Stimulated activated CD8-positive, alpha-beta memory T cell treated with anti-CD3 and anti-CD28 coated beads, Interleukin-4, amount 100 ng/mL, for 24 hours (primary cell): ENCODE measurements around the gene CALHM2.
"Not testable (repeated sequence)": the region's sequence is repeated elsewhere in the genome, so short reads cannot be mapped to it uniquely, and the experiment has no call there.

Source experiments
- DNase-seq: peaks from one replicate; pipeline ENCODE4 v3.0.0-alpha.2; 2020; ENCODE audit warnings: low read depth

CALHM2 gene, protein sequence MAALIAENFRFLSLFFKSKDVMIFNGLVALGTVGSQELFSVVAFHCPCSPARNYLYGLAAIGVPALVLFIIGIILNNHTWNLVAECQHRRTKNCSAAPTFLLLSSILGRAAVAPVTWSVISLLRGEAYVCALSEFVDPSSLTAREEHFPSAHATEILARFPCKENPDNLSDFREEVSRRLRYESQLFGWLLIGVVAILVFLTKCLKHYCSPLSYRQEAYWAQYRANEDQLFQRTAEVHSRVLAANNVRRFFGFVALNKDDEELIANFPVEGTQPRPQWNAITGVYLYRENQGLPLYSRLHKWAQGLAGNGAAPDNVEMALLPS

DNA sequence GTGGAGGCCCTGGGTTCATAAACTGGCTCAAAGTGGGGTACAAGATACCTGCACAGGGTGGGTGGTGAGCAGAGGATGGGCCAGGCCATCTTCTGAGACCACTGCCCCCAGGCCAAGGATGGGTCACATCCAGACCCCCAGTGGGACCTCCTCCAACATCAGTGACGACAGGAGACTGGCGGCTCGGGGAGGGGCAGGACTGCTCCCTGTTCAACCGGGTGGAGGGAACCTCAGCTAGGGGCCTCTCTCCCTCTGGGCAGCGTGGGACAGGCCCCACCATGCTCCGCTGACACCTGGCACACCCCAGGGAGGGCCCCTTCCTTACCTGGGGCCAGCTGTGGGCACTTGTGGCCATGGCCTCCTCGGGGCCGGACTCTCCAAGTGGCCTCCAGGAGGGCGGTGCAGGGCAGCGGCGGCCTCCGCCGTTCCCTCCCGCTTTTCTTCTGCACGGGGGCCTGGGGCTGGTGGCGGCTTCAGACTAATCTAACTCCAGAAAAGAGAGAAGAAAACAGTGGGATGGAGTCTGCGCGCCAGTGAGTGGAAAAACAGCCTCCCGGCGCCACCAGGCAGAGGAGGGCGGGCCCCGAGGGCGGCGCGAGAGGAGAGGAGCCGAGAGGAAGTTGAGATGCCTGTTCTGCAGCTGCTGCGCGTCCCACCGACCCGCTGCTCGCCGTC lies at the start of gene CALHM2:
Gene CALHM2, minus strand, starts transcription at position 540 of the 675 bp plus-strand sequence. CDS start 2,429 bp downstream, outside the sequence.
- DNase-seq, result peak; percentile 54

DNA sequence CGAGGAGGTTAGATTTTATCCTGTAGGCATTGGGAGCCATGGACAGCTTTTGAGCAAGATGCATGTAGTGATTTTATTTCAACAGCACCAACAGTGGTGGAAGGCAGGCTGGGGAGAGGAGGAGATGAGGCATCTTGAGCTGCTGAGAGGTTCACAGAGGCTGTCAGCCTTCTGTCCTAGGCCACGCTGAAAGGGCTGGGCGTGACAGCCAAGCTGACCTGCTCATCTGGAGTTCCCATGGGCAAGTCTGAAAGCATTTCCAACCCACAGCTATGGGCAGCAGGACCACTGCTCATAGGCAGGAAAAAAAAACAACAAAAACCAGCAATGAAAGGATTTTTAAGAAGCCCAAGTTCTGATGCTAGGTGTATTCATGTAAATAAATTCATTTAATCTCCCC lies 49.0 kb upstream of the CALHM2 start:
- DNase-seq, result no peak

DNA sequence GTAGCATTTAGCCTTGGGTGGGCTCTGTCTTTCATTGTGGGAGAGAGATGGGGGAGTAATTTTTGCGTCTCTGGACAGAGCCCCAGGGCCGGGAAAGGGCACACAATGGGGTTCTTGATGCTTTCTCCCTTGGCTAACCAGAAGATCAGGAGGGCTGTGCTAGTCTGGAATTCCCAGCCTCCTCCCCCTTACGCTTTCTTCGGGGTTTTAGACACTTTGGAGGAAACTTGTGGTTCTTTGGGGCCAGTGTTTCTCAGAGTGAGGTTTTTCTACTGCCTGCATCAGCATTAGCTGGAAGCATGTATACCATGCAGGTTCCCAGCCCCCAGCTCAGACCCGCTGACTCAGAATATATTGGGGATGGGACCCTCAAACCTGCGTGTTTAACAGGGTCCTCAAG lies 48.3 kb upstream of the CALHM2 start:
- no peak for DNase-seq

DNA sequence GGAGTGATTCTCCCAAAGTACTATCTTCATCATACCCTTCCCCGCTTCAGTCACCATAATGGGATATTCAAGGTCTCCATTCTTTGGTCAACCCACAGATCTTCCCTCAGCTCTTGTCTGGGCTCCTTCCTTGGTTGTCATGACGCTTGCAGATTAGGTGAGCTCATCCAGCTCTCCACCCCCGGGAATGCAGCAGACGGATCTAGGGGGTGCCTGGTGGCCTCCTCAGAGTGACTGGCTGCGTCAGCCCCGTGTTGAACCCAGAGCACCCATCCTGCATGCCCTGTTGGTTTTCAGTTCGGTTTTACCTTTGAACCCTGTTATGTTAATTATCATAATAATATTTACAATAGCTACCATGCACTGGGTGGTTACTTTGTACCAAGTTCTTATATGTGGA lies 47.7 kb upstream of the CALHM2 start:
- DNase-seq, result no peak

DNA sequence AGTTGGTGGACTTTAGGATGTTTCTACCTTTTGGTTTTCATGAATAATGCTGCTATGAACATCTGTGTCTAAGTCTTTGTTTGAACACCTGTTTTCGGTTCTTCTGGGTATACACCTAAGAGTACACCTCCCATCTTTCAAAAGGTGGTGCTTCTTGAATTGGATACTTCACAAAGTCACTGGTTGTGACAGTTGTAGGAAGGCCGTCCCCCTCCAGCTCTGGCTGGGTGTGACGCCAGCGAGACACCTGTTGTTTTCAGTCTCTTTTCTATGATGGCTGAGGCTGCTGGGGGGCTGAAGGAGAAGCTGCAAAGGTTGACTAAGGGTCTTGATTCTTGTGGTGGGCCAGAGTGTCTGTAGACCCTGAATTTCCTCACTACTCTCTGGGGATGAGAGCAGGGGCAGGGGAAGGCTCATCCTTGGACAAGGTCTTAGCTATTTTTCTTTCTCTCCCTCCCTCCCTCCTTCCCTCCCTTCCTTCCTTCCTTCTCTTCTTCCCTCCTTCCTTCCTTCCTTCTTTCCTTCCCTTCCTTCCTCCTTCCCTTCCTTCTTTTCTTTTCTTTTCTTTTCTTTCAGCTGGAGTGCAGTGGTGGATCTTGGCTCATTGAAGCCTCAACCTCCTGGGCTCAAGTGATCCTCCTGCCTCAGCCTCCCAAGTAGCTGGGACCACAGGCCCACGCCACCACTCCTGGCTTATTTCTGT lies 46.9 kb upstream of the CALHM2 start:
- DNase-seq, result no peak

DNA sequence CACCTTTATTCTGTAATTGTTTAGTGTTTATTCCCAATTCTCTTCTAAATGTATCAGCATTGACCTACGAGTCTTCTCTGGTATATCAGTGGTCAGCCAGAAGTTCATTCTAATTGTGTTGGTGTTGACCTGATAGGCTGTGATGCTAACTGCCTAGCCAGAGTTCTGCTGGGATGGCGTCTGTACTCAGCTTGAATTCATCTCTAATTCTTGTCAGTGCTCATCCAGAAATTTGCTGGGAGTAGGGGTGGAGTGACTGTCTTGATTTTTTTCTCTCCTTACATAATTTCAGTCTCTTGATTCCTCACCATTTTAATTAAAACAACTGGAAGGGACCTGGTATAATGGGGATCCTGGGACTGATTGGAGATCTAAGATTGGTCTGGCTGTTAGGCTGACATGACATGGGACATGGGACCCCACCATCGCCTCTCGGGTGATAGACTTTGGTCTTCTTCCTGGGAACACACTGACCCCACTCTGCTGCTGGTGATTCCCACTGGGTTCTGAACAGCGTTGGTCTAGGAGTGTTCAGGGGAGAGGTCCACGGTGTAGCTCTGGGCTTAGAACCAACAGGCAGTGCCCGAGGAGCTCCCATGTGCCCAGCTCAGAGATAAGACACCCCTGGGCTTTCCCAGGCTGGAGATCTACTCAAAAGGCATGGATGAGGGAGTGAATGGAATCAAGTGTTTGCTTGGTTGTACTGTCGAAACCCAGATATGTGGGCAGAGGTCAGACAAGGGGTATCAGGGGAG lies 45.2 kb upstream of the CALHM2 start:
- DNase-seq, result no peak

DNA sequence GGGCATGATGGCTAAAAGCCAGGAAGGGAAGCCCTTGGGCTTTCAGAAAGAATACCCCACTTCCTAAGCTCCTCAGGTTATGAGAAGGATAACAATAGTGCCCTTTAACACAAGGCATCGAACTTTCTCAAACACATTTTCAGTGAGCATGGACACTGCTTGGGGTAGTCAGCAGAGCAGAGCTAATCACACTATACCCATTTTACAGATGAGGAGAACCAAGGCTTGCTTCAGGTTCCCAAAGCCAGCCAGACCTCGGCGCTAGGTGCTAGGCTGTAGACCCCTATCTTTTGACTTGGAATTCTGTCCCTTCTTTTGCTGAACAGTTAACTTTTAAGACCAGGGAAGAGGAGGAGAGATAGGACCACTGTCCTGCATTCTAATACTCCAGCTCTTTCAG lies 43.2 kb upstream of the CALHM2 start:
- no peak for DNase-seq

DNA sequence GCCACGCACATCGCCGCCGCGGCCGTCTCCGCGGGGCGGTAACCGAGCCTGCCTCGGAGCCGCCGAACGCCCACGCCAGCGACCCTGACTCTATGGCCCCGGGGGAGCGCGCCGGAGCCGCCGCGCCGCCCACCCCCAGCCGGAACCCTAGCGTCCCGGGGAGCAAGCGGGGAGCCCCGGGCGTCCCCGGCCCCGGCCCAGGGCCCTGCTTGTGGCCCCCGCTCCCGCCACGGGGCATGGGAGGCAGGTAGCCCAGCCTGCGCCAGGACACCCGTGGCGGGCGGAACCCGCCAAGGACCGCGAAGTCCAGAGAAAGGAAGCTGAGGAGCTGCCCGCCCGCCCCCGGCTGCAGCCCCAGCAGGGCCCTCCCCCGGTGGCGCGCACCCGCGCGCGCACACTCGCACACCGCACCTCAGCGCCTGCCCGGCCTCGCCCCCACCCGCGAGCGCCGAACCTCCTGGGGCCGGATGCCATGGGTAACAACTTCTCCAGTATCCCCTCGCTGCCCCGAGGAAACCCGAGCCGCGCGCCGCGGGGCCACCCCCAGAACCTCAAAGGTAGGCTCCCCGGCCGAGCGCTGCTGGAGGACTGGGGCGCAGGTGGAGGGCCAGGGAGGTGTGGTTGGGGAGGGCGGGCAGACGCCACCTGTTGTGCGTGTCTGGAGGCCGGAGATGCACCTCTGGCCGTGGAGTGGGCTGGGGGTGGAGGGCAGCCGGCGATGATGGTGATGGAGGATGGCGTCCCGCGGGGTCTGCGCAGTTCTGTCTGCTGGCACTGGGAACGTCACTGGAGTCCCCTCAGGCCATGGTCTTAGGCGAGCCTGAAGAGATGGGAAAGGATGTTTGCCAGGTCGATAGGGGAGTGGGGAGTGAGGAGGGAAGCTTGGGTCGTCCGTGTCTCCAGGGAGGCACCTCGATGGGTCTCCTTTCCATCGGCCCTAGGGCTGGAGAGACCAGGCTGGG lies 42.0 kb upstream of the CALHM2 start:
- DNase-seq, result no peak

DNA sequence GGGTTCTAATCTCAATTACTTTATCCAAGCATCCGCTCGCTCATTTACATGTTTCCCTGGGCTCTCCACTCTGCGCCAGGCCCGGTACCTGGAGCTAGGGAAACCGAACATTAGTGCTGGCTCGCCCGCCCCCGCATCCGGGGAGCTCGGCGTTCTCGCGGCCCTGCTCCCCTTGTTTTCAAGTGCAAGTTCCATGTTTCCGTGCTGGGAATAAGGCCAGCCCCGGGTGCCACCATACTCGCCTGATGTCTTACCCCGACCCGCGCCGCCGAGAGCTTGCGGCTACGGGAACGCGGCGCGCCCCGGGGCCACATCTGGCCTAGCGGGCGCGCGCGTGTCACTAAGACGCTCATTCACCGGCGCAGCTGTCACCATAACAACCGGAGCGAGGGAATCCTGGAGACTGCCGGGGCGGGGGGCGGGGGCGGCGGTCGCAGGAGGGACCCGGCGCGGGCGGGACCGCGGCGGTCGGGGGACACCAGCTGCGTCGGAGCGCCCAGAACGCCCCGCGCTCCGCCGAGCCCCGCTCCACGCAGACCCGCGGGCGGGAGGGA lies 41.3 kb upstream of the CALHM2 start, which contains the start of gene NEURL1:
Gene NEURL1, plus strand, starts transcription at position 344 of the 554 bp plus-strand sequence. CDS start 683 bp downstream, outside the sequence.
- DNase-seq, result no peak

DNA sequence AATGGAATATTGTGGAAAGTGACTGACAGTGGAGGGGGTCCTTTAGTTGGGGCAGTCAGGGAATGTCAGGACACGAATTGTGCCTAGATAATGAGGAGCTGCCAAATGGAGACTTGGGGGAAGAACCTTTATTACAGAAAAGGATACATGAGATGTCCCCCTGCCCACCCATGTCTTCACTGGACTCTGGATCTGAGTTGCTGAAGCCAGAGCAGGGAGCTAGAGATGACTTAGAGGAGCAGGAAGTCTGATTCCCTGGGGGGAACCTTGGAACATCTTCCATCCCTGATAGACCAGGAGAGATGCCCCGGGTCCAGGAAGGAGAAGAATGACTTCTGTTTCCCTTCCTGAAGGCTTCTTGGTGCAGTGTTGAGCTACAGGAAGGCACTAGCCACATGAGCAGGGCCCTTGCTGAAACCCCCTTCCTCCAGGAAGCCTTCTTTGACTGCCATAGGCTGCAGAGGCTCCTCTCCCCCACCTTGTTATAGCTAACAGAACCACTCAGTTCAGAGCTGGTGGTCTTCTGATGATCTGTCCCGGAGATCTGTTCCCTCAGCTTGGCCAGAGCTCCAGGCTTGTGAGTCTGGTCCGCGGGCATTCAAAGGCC lies 40.6 kb upstream of the CALHM2 start:
- DNase-seq, result no peak

DNA sequence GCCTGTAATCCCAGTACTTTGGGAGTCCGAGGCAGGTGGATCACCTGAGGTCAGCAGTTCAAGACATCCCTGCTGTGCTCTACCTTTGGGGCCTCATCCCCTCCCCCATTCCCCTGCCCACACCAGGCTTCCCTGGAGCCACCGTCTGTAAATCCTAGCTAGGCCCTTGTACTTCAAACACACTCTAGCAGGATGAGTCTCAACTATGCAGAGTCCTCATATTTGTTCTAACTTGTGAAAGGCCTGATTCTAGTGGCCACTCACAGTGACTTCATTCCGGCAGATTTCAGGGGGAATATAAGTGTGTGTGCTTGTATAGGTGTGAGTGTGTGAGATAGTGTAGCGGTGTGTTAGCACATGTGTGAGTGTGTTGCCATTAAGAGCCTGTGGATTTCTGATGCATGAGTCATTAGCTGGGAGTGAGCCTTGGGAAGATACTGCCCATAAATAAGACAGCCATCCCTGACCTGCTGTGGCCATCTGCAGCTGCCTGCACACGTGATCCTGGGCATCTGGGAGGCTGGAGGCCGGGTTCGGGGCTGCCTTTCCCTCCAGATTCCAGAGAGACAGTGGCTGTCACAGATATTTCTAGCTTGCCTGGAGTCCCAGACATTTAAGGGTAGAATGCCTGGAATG lies 39.7 kb upstream of the CALHM2 start:
- no peak for DNase-seq

DNA sequence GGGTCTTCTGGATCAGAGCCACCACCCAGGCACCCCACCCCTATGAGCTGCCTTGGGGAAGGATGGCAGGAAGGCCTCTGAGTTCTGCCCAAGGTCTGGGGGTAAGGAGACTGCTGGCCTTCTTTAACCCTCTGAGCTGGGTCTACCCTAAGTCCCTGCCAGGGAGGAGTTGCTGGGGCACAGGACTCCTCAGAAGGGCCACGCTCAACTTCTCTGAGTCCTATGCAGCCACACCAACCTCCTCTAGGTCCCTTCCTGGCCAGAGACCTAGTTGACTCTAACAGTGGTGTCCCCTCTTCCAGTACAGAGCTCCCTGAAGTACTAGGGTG lies 38.8 kb upstream of the CALHM2 start:
- DNase-seq, result no peak

DNA sequence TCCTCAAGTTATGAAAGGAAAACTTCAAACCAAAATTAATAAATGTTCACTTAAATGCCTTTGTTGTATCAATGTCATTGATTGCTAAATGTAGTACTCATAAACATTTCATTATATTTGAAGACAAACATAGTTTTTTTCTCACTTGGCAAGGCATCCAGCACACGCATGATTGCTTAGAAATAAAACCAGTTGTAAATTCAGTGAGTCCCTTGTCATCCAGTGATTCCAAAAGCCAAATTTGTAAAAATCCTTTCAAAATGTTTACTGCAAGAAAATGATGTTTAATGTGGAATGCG lies 35.2 kb upstream of the CALHM2 start:
- no peak for DNase-seq

DNA sequence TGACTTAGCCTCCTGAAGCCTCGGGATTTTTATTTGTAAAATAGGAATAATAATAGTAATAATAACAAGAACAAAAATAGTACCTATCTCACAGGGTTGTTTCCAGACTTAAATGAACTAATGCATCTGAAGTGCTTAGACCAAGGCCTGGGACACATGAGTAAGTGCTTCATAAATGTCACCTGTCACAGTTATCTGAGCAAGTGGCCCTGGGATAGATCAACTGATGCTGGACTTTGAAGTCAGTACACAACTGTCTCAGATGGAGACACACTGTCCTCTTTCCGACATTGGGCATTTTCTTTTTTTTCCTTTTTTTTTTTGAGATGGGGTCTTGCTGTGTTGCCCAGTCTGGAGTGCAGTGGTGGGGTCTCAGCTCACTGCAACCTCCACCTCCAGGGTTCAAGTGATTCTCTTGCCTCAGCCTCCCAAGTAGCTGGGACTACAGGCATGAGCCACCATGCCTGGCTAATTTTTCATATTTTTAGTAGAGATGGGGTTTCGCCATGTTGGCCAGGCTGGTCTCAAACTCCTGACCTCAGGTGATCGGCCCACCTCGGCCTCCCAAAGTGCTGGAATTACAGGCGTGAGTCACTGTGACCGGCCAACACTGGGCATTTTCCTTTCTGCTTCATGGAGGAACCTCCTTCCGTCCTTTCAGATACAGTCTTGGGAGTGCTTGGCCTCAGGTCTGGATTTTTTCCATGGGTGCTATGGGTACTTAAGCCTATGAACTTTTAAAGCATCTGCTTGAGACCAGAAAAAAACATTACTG lies 34.7 kb upstream of the CALHM2 start:
- DNase-seq, result not testable (repeated sequence)

DNA sequence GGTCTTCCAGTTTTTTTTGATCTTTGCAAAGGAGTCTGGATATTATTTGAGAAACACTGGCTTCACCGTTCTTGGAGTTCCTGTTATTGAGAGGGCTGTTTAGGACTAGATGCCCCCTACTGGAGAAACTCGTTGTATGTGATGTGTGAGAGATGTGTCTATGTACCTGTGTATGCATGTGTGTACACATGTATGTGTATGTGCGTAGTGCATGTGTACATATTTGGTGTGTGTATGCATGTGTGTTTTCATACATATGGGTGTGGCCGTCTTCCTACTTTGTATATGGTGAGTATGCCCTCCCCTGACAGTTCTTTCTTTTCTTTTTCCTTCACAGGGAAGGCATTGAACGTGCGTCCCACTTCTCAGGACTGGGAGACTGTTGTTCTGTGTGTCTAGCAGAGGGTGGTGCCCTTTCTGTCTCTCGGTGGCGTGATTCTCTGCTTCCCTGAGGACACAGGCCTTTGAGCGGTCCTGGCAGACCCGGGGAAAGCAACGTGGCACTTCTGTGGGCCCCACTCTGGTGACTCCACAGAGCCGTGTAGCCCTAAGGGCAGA lies 29.9 kb upstream of the CALHM2 start:
- DNase-seq, result no peak

DNA sequence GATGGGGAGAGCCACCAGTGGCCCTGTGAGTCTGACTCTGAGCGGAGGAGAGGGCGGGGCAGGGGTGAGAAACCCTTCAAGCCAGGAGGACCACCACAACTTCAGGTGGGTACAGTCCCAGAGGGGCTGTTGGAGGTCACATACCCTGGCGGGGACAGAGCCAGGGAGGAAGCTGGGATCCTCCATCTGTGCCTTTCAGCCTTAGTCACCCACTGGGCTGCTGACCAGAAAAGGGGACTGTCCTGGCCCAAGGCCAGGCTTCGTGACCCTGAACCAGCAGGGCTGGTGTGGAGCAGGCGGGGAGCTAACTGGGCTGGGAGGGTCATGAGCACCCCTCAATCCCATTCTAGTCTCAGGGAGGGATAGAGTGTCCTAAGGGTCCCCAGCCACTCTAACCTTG lies 28.4 kb upstream of the CALHM2 start:
- no peak for DNase-seq

DNA sequence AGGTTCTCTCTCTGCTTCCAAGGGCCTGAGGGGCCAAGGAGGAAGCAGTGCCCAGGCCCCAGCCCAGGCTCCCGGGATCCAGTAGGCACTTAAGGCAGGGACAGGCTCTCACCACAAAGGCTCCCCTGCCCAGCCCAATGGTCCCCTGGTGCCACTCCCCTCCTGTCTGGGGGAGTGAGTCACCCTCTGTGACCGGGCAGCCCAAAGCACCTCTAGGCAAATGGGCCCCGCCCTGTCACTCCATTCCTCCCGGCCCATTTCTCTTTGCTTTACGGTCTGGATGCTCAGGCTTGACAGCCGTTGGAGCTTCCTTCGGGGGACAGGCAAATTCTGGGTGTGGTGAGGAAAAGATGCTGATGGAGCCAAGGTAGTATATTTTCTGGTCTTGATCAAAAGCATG lies 27.0 kb upstream of the CALHM2 start, which contains the start of gene CALHM3:
Gene CALHM3, minus strand, starts transcription at position 106 of the 400 bp plus-strand sequence. CDS start 208 bp downstream, outside the sequence.
- DNase-seq, result no peak

DNA sequence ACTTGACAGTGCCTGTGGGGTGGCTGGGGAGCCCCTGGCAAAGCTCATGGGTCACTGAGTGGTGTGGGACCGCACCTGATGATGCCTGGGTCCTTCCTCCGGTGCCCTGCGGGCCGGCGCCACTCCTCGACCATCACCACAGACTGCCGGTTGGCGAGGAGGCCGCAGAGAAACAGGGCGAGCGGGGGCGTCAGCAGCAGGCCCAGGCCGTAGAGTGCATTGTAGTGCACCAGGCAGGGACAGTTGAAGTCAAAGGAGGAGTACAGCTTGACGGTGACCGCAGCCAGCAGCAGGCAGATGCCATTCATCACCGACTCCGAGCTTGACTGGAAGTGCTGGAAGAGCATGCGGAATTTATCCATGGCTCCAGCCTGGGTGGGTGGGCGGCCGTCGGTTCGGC lies 26.5 kb upstream of the CALHM2 start:
- no peak for DNase-seq
